Left renal pelvis (tissue), 4 donors: Measurements from ENCODE around the gene ATG16L2. TPM values are rescaled to one million over a fixed set of nuclear protein-coding genes. Genes with fewer than 3 reads are reported as not detected.
"Not testable (repeated sequence)": the region's sequence is repeated elsewhere in the genome, so short reads cannot be mapped to it uniquely, and the experiment has no call there.

Experiments used
- DNase-seq, 4 donors: peaks; one replicate each; pipeline ENCODE4 v3.0.0-alpha.2; 2013; ENCODE audit warnings: low read depth in 4 of 4, low spot score in 3 of 4
- polyA plus RNA-seq, 4 donors: library from polyadenylated mRNA; unstranded; fragments of 120-200 nt; gene quantifications; one replicate each; pipeline ENCODE4 v1.2.1, GENCODE V29; 2013; ENCODE audit not compliant: insufficient read length in 4 of 4

The ATG16L2 gene
- polyA plus RNA-seq, 4 donors, result 22.8 to 45.9 (median 26.2) TPM

- no peak for DNase-seq
Measured at GRCh38 chr11:72836111-72836510, 21.9 kb downstream of the ATG16L2 start.

- DNase-seq, result no peak
Measured at GRCh38 chr11:72838691-72839305, 24.6 kb downstream of the ATG16L2 start.

- no peak for DNase-seq
Measured at GRCh38 chr11:72840780-72841179, 26.6 kb downstream of the ATG16L2 start.

- DNase-seq, result no peak
Measured at GRCh38 chr11:72841397-72841796, 27.2 kb downstream of the ATG16L2 start.

GRCh38 chr11:72842126-72842525 lies 27.9 kb downstream of the ATG16L2 start:
- DNase-seq, result no peak

GRCh38 chr11:72842653-72843330 lies 28.6 kb downstream of the ATG16L2 start:
- no peak for DNase-seq

GRCh38 chr11:72844356-72844755 lies 30.1 kb downstream of the ATG16L2 start:
- DNase-seq, result peak in 1 of 4 donors; percentile 50

- no peak for DNase-seq
Measured at GRCh38 chr11:72848846-72849466, 34.7 kb downstream of the ATG16L2 start.

GRCh38 chr11:72850832-72851231 lies 36.6 kb downstream of the ATG16L2 start:
- no peak for DNase-seq

GRCh38 chr11:72851726-72852125 lies 37.5 kb downstream of the ATG16L2 start:
- DNase-seq, result no peak

GRCh38 chr11:72856065-72856464 lies 41.9 kb downstream of the ATG16L2 start:
- DNase-seq, result no peak

- DNase-seq, result no peak
Measured at GRCh38 chr11:72856551-72857345, 42.5 kb downstream of the ATG16L2 start.

GRCh38 chr11:72858267-72858666 lies 44.1 kb downstream of the ATG16L2 start:
- DNase-seq, result not testable (repeated sequence)

GRCh38 chr11:72859126-72859525 lies 44.9 kb downstream of the ATG16L2 start:
- no peak for DNase-seq

GRCh38 chr11:72860010-72860409 lies 45.8 kb downstream of the ATG16L2 start:
- no peak for DNase-seq

GRCh38 chr11:72860592-72860991 lies 46.4 kb downstream of the ATG16L2 start:
- DNase-seq, result no peak

- DNase-seq, result no peak
Measured at GRCh38 chr11:72863091-72863490, 48.9 kb downstream of the ATG16L2 start.

GRCh38 chr11:72863916-72864315 lies 49.7 kb downstream of the ATG16L2 start:
- DNase-seq, result no peak

GRCh38 chr11:72864702-72865655 lies 50.8 kb downstream of the ATG16L2 start:
- DNase-seq, result no peak

- no peak for DNase-seq
Measured at GRCh38 chr11:72867970-72868369, 53.8 kb downstream of the ATG16L2 start.
